Measurements from ENCODE around the gene DEPP1. TPM values are rescaled to one million over a fixed set of nuclear protein-coding genes. Genes with fewer than 3 reads are reported as not detected.

The DEPP1 gene
- total and polyA plus RNA-seq, 4 donors, result 10.7 to 79.3 (median 33.5) TPM

- Histone ChIP-seq H3K27me3 (ENCODE audit: control insufficient read depth in 4 of 4, insufficient read depth in 4 of 4, low read length in 3 of 4) (no peaks in the 10 kb centered on the region), H3K9ac (ENCODE audit: low read depth in 1 of 2, low read length in 2 of 2) (no peak overlapping the region), H3K9me3 (ENCODE audit: control insufficient read depth in 4 of 4, low read length in 3 of 4) (no peaks in the 10 kb centered on the region), H3K36me3 (ENCODE audit: control insufficient read depth in 4 of 4, insufficient read depth in 3 of 4, low read depth in 1 of 4, low read length in 3 of 4) (no peaks in the 10 kb centered on the region), H3K4me1 (ENCODE audit: control insufficient read depth in 4 of 4, insufficient read depth in 4 of 4, low read length in 3 of 4) (peaks cover 40 to 60% (median 47%) of the 10 kb centered on the region in 4 donors), H3K27ac (ENCODE audit: low read depth in 1 of 2, low read length in 2 of 2) (peak overlapping the region; percentile 42 to 64), H3K4me3 (ENCODE audit: low read depth in 1 of 3, low read length in 3 of 3) (no peak overlapping the region)
- WGBS, result 97% methylated on average over 7 of the region's 7 CpGs
- DNase-seq (ENCODE audit: low spot score), result no peak
- no peak for TF ChIP-seq TAF1 (conservative IDR thresholded peaks at IDR 0.05)
- TF ChIP-seq, protein P1, sequence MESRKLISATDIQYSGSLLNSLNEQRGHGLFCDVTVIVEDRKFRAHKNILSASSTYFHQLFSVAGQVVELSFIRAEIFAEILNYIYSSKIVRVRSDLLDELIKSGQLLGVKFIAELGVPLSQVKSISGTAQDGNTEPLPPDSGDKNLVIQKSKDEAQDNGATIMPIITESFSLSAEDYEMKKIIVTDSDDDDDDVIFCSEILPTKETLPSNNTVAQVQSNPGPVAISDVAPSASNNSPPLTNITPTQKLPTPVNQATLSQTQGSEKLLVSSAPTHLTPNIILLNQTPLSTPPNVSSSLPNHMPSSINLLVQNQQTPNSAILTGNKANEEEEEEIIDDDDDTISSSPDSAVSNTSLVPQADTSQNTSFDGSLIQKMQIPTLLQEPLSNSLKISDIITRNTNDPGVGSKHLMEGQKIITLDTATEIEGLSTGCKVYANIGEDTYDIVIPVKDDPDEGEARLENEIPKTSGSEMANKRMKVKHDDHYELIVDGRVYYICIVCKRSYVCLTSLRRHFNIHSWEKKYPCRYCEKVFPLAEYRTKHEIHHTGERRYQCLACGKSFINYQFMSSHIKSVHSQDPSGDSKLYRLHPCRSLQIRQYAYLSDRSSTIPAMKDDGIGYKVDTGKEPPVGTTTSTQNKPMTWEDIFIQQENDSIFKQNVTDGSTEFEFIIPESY (IDR thresholded peaks at IDR 0.05), result no peak
- no peak for TF ChIP-seq NR2F2 (IDR thresholded peaks at IDR 0.05)
- TF ChIP-seq HNF4G (IDR thresholded peaks at IDR 0.05), result no peak
- no peak for TF ChIP-seq ATF3 (IDR thresholded peaks at IDR 0.05)
- TF ChIP-seq EGR1 (IDR thresholded peaks at IDR 0.05; ENCODE audit: low read depth in 2 of 2), result no peak
- no peak for TF ChIP-seq REST (IDR thresholded peaks at IDR 0.05)
- TF ChIP-seq YY1 (IDR thresholded peaks at IDR 0.05), result no peak
- TF ChIP-seq RAD21 (IDR thresholded peaks at IDR 0.05), result no peak
- no peak for TF ChIP-seq HNF4A (conservative IDR thresholded peaks at IDR 0.05)
Observed at GRCh38 chr10:44990965-44991364, 12.4 kb upstream of the DEPP1 start.

DNA sequence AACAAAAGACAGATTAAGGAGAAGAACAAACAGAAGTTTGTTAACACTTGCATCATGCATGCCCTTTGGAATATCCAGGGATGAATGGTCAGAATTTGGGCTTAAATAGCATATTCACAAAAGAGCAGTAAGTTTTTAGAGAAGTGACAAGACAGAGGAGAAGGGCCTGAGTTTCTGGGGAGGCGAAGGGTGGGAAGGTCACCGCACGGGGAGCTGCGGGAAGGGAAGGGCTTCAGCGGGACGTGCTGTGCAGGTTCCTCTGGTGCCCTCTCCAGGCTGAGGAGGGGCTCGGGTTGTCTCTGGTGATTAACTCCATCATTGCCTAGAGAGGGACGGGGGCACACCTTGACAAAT lies 11.7 kb upstream of the DEPP1 start:
- WGBS, result 24% methylated on average over 8 of the region's 8 CpGs
- Histone ChIP-seq H3K27ac (ENCODE audit: low read depth in 1 of 2, low read length in 2 of 2) (peak overlapping the region; percentile 42 to 64), H3K27me3 (ENCODE audit: control insufficient read depth in 4 of 4, insufficient read depth in 4 of 4, low read length in 3 of 4) (no peaks in the 10 kb centered on the region), H3K36me3 (ENCODE audit: control insufficient read depth in 4 of 4, insufficient read depth in 3 of 4, low read depth in 1 of 4, low read length in 3 of 4) (no peaks in the 10 kb centered on the region), H3K4me3 (ENCODE audit: low read depth in 1 of 3, low read length in 3 of 3) (no peak overlapping the region), H3K9me3 (ENCODE audit: control insufficient read depth in 4 of 4, low read length in 3 of 4) (no peaks in the 10 kb centered on the region), H3K4me1 (ENCODE audit: control insufficient read depth in 4 of 4, insufficient read depth in 4 of 4, low read length in 3 of 4) (peaks cover 37 to 53% (median 42%) of the 10 kb centered on the region in 4 donors), H3K9ac (ENCODE audit: low read depth in 1 of 2, low read length in 2 of 2) (no peak overlapping the region)
- DNase-seq (ENCODE audit: low spot score), result no peak
- TF ChIP-seq FOXA1 (IDR thresholded peaks at IDR 0.05), result no peak
- TF ChIP-seq HNF4G (IDR thresholded peaks at IDR 0.05), result peak; percentile 35
- peak; percentile 66 to 84 for TF ChIP-seq RXRA (IDR thresholded peaks at IDR 0.05)
- no peak for TF ChIP-seq GABPA (IDR thresholded peaks at IDR 0.05 in 1 of 2, conservative IDR thresholded peaks at IDR 0.05 in 1 of 2)
- TF ChIP-seq MAX (IDR thresholded peaks at IDR 0.05), result no peak
- TF ChIP-seq RAD21 (IDR thresholded peaks at IDR 0.05), result peak in 1 of 2 donors; percentile 26
- peak; percentile 76 for TF ChIP-seq YY1 (IDR thresholded peaks at IDR 0.05)
- no peak for TF ChIP-seq TAF1 (conservative IDR thresholded peaks at IDR 0.05)
- peak; percentile 83 for TF ChIP-seq SP1 (IDR thresholded peaks at IDR 0.05)
- TF ChIP-seq NR2F2 (IDR thresholded peaks at IDR 0.05), result no peak
- TF ChIP-seq, protein P2, sequence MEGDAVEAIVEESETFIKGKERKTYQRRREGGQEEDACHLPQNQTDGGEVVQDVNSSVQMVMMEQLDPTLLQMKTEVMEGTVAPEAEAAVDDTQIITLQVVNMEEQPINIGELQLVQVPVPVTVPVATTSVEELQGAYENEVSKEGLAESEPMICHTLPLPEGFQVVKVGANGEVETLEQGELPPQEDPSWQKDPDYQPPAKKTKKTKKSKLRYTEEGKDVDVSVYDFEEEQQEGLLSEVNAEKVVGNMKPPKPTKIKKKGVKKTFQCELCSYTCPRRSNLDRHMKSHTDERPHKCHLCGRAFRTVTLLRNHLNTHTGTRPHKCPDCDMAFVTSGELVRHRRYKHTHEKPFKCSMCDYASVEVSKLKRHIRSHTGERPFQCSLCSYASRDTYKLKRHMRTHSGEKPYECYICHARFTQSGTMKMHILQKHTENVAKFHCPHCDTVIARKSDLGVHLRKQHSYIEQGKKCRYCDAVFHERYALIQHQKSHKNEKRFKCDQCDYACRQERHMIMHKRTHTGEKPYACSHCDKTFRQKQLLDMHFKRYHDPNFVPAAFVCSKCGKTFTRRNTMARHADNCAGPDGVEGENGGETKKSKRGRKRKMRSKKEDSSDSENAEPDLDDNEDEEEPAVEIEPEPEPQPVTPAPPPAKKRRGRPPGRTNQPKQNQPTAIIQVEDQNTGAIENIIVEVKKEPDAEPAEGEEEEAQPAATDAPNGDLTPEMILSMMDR (IDR thresholded peaks at IDR 0.05; ENCODE audit: low read depth, low read length, missing input control), result no peak
- peak; percentile 37 for TF ChIP-seq FOXA2 (IDR thresholded peaks at IDR 0.05)
- TF ChIP-seq EGR1 (IDR thresholded peaks at IDR 0.05; ENCODE audit: low read depth in 2 of 2), result no peak
- TF ChIP-seq ATF3 (IDR thresholded peaks at IDR 0.05), result peak; percentile 90
- TF ChIP-seq JUND (IDR thresholded peaks at IDR 0.05), result peak in 1 of 2 donors; percentile 59
- TF ChIP-seq, protein P1 (IDR thresholded peaks at IDR 0.05), result peak; percentile 26
- TF ChIP-seq HNF4A (conservative IDR thresholded peaks at IDR 0.05), result peak; percentile 87 to 90
